SK-N-SH (cell line): Measurements from ENCODE around the gene GPR158. TPM values are rescaled to one million over a fixed set of nuclear protein-coding genes. Genes with fewer than 3 reads are reported as not detected.
"Not testable (repeated sequence)": the region's sequence is repeated elsewhere in the genome, so short reads cannot be mapped to it uniquely, and the experiment has no call there.

Source experiments
- CTCF ChIA-PET: fragments of 300-600, 350-600 bp; formaldehyde crosslinking; extraction: SDS; loops from one replicate; lab custom pipeline; 2021; lab: Yijun Ruan, JAX
- POLR2A ChIA-PET: fragments of 350-600 bp; sonication (Branson Sonifier 250); formaldehyde crosslinking; extraction: SDS; loops from one replicate; lab custom pipeline; 2020; ENCODE audit warnings: antibody characterized with exemption, inconsistent platforms; lab: Yijun Ruan, JAX
- DNase-seq: peaks from one replicate; pipeline ENCODE4 v3.0.0; 2012
- H2AFZ ChIP-seq: fragments of 200-600 bp; sonication (generic); 2 replicates; pipeline ENCODE4 v1.8.1; 2016; ENCODE audit warnings: antibody characterized with exemption, mild to moderate bottlenecking, low read depth
- H3F3A ChIP-seq: fragments of 200-600 bp; sonication (generic); replicated peaks from 2 replicates; pipeline ENCODE3; 2016; ENCODE audit warnings: antibody characterized with exemption, mild to moderate bottlenecking; ENCODE audit not compliant: insufficient read depth
- H3K27ac ChIP-seq, 2 experiments: fragments of 200-500 bp in 1 of 2; fragments of 200-600 bp in 1 of 2; sonication (Bioruptor generic) in 1 of 2; sonication (generic), shearing (Covaris generic) in 1 of 2; 2 replicates each; pipeline versions ENCODE4 v1.5.1 to v1.6.1; 2014 to 2016; ENCODE audit warnings: low read depth in 2 of 2, inconsistent platforms in 1 of 2, low read length in 1 of 2, mild to moderate bottlenecking in 1 of 2, mixed read lengths in 1 of 2
- H3K27me3 ChIP-seq: fragments of 200-600 bp; sonication (generic), shearing (Covaris generic); 2 replicates; pipeline ENCODE4 v1.6.1; 2016; ENCODE audit warnings: mixed run types; ENCODE audit not compliant: insufficient read depth
- H3K36me3 ChIP-seq, 2 experiments: fragments of 200-500 bp in 1 of 2; fragments of 200-600 bp in 1 of 2; sonication (Bioruptor generic) in 1 of 2; sonication (generic) in 1 of 2; replicated peaks in 1 of 2; 2 replicates each; pipeline versions ENCODE3 to v1.5.1; 2014 to 2016; ENCODE audit warnings: low read length in 1 of 2, mild to moderate bottlenecking in 1 of 2; ENCODE audit not compliant: insufficient read depth in 2 of 2, control insufficient read depth in 1 of 2
- H3K4me1 ChIP-seq, 2 experiments: fragments of 200-500 bp in 1 of 2; fragments of 200-600 bp in 1 of 2; sonication (Bioruptor generic) in 1 of 2; sonication (generic), shearing (Covaris generic) in 1 of 2; 2 replicates each; pipeline versions ENCODE4 v1.5.1 to v1.6.1; 2014 to 2016; ENCODE audit warnings: low read depth in 1 of 2, low read length in 1 of 2, mixed run types in 1 of 2; ENCODE audit not compliant: insufficient read depth in 2 of 2, control insufficient read depth in 1 of 2
- H3K4me2 ChIP-seq: fragments of 200-600 bp; sonication (generic), shearing (Covaris generic); 2 replicates; pipeline ENCODE4 v1.6.1; 2017; ENCODE audit warnings: mixed run types
- H3K4me3 ChIP-seq, 2 experiments: fragments of 200-500 bp in 1 of 2; fragments of 200-600 bp in 1 of 2; sonication (Bioruptor generic) in 1 of 2; sonication (generic), shearing (Covaris generic) in 1 of 2; 2 replicates each; pipeline versions ENCODE4 v1.5.1 to v1.8.1; 2014 to 2016; ENCODE audit warnings: low read depth in 2 of 2, inconsistent platforms in 1 of 2, low read length in 1 of 2, mild to moderate bottlenecking in 1 of 2, mixed read lengths in 1 of 2, moderate library complexity in 1 of 2
- H3K79me2 ChIP-seq: fragments of 200-600 bp; sonication (generic); 2 replicates; pipeline ENCODE4 v1.8.1; 2017; ENCODE audit warnings: mild to moderate bottlenecking; ENCODE audit not compliant: insufficient read depth
- H3K9ac ChIP-seq: fragments of 200-600 bp; sonication (generic); 2 replicates; pipeline ENCODE4 v1.6.1; 2017; ENCODE audit warnings: mixed run types
- H3K9me2 ChIP-seq: fragments of 200-600 bp; sonication (generic); 2 replicates; pipeline ENCODE4 v1.6.1; 2017; ENCODE audit warnings: mixed run types
- H3K9me3 ChIP-seq: fragments of 200-600 bp; sonication (generic); 2 replicates; pipeline ENCODE4 v1.6.1; 2017; ENCODE audit warnings: mixed run types, mild to moderate bottlenecking, moderate library complexity
- H4K20me1 ChIP-seq: fragments of 200-600 bp; sonication (generic); 2 replicates; pipeline ENCODE4 v1.6.1; 2017; ENCODE audit warnings: mild to moderate bottlenecking, mixed run types; ENCODE audit not compliant: insufficient read depth
- ELF1 ChIP-seq: IDR thresholded peaks from 2 replicates; pipeline ENCODE4 v1.4.0; 2012
- EP300 ChIP-seq, 2 experiments: IDR thresholded peaks; 2 replicates each; pipeline versions ENCODE4 v1.4.0 to v1.6.1; 2012; ENCODE audit warnings: borderline replicate concordance in 1 of 2, low read depth in 1 of 2, low read length in 1 of 2
- EZH2phosphoT487 ChIP-seq: fragments of 200-600 bp; sonication (generic); IDR thresholded peaks from 2 replicates; pipeline ENCODE4 v1.6.1; 2017; ENCODE audit warnings: low read depth, mixed run types, mild to moderate bottlenecking, antibody characterized with exemption, moderate library complexity, borderline replicate concordance
- FOSL2 ChIP-seq: IDR thresholded peaks from 2 replicates; pipeline ENCODE4 v1.4.0; 2012; ENCODE audit warnings: low read depth, mild to moderate bottlenecking, moderate library complexity, borderline replicate concordance
- FOXM1 ChIP-seq: IDR thresholded peaks from 2 replicates; pipeline ENCODE4 v1.4.0; 2012; ENCODE audit warnings: low read depth, mild to moderate bottlenecking
- GABPA ChIP-seq: IDR thresholded peaks from 2 replicates; pipeline ENCODE4 v1.4.0; 2012; ENCODE audit warnings: low read depth, mild to moderate bottlenecking
- GATA2 ChIP-seq: sonication (generic); formaldehyde crosslinking; IDR thresholded peaks from 2 replicates; pipeline ENCODE4 v1.5.0; 2020; ENCODE audit warnings: mild to moderate bottlenecking, missing genetic modification reagents
- IRF3 ChIP-seq: fragments of 150-350 bp; IDR thresholded peaks from 2 replicates; pipeline ENCODE4 v1.6.1; 2016; ENCODE audit warnings: mild to moderate bottlenecking, low read depth, low read length
- MEF2A ChIP-seq: IDR thresholded peaks from 2 replicates; pipeline ENCODE4 v1.4.0; 2012; ENCODE audit warnings: low read depth, borderline replicate concordance
- NFIC ChIP-seq: IDR thresholded peaks from 2 replicates; pipeline ENCODE4 v1.4.0; 2012; ENCODE audit warnings: borderline replicate concordance
- NRF1 ChIP-seq: IDR thresholded peaks from 2 replicates; pipeline ENCODE4 v1.6.1; 2012; ENCODE audit warnings: low read depth, mild to moderate bottlenecking, low read length
- RFX5 ChIP-seq: IDR thresholded peaks from 2 replicates; pipeline ENCODE4 v1.6.1; 2012; ENCODE audit warnings: mild to moderate bottlenecking, improper control_type of control experiment, low read length
- SIN3A ChIP-seq: IDR thresholded peaks from 2 replicates; pipeline ENCODE4 v1.6.1; 2012; ENCODE audit warnings: low read depth, mild to moderate bottlenecking, low read length, moderate library complexity, borderline replicate concordance
- SMC3 ChIP-seq: IDR thresholded peaks from 2 replicates; pipeline ENCODE4 v1.6.1; 2012; ENCODE audit warnings: low read depth, low read length, improper control_type of control experiment
- TAF1 ChIP-seq: IDR thresholded peaks from 2 replicates; pipeline ENCODE4 v1.6.1; 2012; ENCODE audit warnings: low read depth, mild to moderate bottlenecking, low read length, moderate library complexity, borderline replicate concordance
- TEAD4 ChIP-seq: IDR thresholded peaks from 2 replicates; pipeline ENCODE4 v1.4.0; 2012; ENCODE audit warnings: mild to moderate bottlenecking, borderline replicate concordance; ENCODE audit not compliant: insufficient read depth
- WGBS: methylation state at CpG from one replicate; pipeline ENCODE4 v1.1.6; 2017; ENCODE audit warnings: low lambda C conversion rate; 5-methylcytosine and 5-hydroxymethylcytosine counted together
- polyA plus RNA-seq, 3 experiments: library from polyadenylated mRNA; depleted of rRNA; stranded (reverse); fragments of >200 nt; gene quantifications; 2 replicates each; pipeline ENCODE4 v1.2.3, GENCODE V29; 2012
- TF ChIP-seq, protein P1 (sequence below): IDR thresholded peaks from 2 replicates; pipeline ENCODE4 v1.4.0; 2012; ENCODE audit warnings: low read depth, borderline replicate concordance
- TF ChIP-seq, protein P2 (sequence below): IDR thresholded peaks from 2 replicates; pipeline ENCODE4 v1.4.0; 2012; ENCODE audit warnings: low read depth, borderline replicate concordance

The GPR158 gene
- polyA plus RNA-seq, 1 of the 3 experiments (the other 2 are of a cell fraction), result not detected

- TF ChIP-seq SIN3A (no peak), ELF1 (no peak), FOSL2 (no peak), NRF1 (no peak), EP300 (IDR thresholded peaks at IDR 0.05; ENCODE audit: borderline replicate concordance in 1 of 2, low read depth in 1 of 2, low read length in 1 of 2) (no peak), GABPA (no peak)
- TF ChIP-seq, protein P1, sequence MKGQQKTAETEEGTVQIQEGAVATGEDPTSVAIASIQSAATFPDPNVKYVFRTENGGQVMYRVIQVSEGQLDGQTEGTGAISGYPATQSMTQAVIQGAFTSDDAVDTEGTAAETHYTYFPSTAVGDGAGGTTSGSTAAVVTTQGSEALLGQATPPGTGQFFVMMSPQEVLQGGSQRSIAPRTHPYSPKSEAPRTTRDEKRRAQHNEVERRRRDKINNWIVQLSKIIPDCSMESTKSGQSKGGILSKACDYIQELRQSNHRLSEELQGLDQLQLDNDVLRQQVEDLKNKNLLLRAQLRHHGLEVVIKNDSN, result no peak
Measured at GRCh38 chr10:25162391-25162790, 12.4 kb upstream of the GPR158 start (continued).

DNA sequence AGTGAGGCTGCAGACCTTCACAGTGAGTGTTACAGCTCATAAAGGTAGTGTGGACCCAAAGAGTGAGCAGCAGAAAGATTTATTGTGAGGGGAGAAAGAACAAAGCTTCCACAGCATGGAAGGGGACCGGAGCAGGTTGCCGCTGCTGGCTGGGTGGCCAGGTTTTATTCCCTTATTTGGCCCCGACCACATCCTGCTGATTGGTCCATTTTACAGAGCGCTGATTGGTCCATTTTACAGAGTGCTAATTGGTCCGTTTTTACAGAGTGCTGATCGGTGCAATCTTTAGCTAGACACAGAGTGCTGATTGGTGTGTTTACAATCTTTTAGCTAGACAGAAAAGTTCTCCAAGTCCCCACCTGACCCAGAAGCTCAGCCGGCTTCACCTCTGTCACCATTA is 11.3 kb upstream of the GPR158 start:
- DNase-seq, POLR2A ChIA-PET: not testable (repeated sequence)

DNA sequence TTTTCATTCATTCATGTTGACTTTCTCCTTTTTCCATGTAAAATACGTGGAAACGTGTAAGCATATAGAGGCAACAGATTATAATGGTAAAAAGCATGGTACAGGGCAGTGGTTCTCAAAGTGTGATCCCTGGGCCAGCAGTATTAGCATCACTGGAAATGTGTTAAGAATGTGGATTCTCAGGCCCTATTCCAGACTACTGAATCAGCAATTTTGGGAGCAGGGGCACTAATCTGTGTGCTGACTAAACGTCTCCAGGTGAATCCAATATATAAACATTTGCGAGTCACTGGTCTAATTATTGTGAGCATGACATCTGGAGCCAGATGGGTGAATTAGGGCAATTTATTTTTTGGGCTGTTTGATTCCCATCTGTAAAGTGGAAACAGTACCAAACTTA is 5.1 kb upstream of the GPR158 start:
- H3K4me2 ChIP-seq, result no peak overlapping the region
- CTCF ChIA-PET, result no interaction called here
- no peaks in the 10 kb centered on the region; the same call in 1 of the 2 replicates for H3K27me3 ChIP-seq
- no peaks in the 10 kb centered on the region for H4K20me1 ChIP-seq
- POLR2A ChIA-PET, result no interaction called here
- no peak for DNase-seq
- H3K9me3 ChIP-seq, result no peaks in the 10 kb centered on the region
- H2AFZ ChIP-seq, result no peak overlapping the region
- WGBS, result 27% methylated on average over 4 of the region's 4 CpGs
- H3K79me2 ChIP-seq, result no peaks in the 10 kb centered on the region
- H3K27ac ChIP-seq, result no peak overlapping the region
- H3F3A ChIP-seq, result no peaks in the 10 kb centered on the region
- peaks cover 0 to 2% of the 10 kb centered on the region in 2 experiments; a peak in 1 of 4 replicates for H3K4me1 ChIP-seq
- no peak overlapping the region for H3K9ac ChIP-seq
- H3K36me3 ChIP-seq, result no peaks in the 10 kb centered on the region
- no peaks in the 10 kb centered on the region for H3K9me2 ChIP-seq
- TF ChIP-seq, protein P2, sequence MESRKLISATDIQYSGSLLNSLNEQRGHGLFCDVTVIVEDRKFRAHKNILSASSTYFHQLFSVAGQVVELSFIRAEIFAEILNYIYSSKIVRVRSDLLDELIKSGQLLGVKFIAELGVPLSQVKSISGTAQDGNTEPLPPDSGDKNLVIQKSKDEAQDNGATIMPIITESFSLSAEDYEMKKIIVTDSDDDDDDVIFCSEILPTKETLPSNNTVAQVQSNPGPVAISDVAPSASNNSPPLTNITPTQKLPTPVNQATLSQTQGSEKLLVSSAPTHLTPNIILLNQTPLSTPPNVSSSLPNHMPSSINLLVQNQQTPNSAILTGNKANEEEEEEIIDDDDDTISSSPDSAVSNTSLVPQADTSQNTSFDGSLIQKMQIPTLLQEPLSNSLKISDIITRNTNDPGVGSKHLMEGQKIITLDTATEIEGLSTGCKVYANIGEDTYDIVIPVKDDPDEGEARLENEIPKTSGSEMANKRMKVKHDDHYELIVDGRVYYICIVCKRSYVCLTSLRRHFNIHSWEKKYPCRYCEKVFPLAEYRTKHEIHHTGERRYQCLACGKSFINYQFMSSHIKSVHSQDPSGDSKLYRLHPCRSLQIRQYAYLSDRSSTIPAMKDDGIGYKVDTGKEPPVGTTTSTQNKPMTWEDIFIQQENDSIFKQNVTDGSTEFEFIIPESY, result no peak
- TF ChIP-seq IRF3, result no peak
- TF ChIP-seq EZH2phosphoT487, result no peak
- TF ChIP-seq MEF2A, result no peak
- no peak for TF ChIP-seq GATA2 (CRISPR knock-in tag)
- no peak for TF ChIP-seq TAF1
- TF ChIP-seq RFX5, result no peak
- no peak for TF ChIP-seq ELF1
- TF ChIP-seq FOXM1, result no peak
- no peak for TF ChIP-seq SMC3
- TF ChIP-seq NFIC, result no peak
- TF ChIP-seq TEAD4, result no peak
- TF ChIP-seq, all 33 proteins: peak for 0
- H3K4me3 ChIP-seq, result no peak overlapping the region

More for the DNA sequence above, 11.3 kb upstream of the GPR158 start:
- H3K36me3 ChIP-seq, H3K4me3 ChIP-seq, H3K9me2 ChIP-seq, H3K27me3 ChIP-seq, H3K9me3 ChIP-seq, H3K9ac ChIP-seq, H3K4me1 ChIP-seq, H3F3A ChIP-seq, H3K4me2 ChIP-seq, H3K79me2 ChIP-seq, H3K27ac ChIP-seq, H4K20me1 ChIP-seq, H2AFZ ChIP-seq, CTCF ChIA-PET: not testable (repeated sequence)
- 31% methylated on average over 7 of the region's 7 CpGs for WGBS
